Measurements from ENCODE around the gene PSIP1.
"Not testable (repeated sequence)": the region's sequence is repeated elsewhere in the genome, so short reads cannot be mapped to it uniquely, and the experiment has no call there.

Gene PSIP1

GRCh38 chr9:15501179-15501578 lies 9.6 kb downstream of the PSIP1 start:
- DNase-seq, result no peak

- no peak for DNase-seq
Observed at GRCh38 chr9:15499139-15499538, 11.6 kb downstream of the PSIP1 start.

DNA sequence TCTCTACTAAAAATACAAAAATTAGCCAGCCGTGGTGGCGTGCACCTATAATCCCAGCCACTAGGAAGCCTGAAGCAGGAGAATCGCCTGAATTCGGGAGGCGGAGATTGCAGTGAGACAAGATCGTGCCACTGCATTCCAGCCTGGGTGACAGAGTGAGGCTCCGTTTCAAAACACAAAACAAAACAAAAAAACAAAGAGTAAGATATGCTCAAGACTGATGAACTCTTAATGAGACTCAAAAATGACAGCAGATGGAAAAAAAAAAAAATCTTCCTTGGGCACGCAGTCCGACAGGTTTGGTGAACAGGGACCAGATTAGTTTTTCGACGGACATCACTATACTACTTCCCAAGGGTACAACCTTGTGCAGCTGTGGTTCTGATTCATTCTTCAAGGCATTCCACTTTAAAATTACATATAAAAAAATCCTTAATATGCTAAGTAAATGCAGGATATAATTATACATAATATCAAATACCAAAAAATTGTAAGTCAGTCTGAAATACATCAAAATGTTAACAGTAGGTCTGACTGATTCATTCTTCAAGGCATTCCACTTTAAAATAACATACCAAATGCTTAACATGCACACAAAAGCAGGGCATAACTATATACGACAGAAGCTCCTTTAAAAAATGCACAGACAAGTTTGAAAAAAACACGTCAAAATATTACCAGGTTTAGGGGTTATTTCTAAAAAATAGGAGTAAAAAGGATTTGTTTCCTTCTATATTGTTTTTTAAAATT lies 12.3 kb downstream of the PSIP1 start:
- DNase-seq, result no peak

DNA sequence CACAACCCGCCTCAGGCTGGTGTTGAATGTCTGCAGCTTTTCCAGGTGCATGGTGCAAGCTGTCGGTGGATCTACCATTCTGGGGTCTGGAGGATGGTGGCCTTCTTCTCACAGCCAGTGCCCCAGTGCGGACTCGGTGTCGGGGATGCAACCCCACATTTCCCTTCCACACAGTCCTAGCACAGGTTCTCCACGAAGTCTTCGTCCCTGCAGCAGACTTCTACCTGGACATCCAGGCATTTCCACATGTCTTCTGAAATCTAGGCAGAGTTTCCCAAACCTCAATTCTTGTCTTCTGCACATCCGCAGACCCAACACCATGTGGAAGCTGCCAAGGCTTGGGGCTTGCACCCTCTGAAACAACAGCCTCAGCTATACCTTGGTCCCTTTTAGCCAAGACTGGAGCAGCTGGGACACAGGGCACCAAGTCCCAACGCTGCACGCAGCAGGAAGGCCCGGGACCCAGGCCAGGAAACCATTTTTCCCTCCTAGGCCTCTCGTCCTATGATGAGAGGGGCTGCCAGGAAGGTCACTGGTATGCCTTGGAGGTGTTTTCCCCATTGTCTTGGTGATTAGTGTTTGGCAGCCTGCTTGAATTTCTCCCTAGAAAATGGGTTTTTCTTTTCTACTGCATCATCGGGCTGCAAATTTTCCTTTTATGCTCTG lies 18.2 kb downstream of the PSIP1 start:
- no peak for DNase-seq

DNA sequence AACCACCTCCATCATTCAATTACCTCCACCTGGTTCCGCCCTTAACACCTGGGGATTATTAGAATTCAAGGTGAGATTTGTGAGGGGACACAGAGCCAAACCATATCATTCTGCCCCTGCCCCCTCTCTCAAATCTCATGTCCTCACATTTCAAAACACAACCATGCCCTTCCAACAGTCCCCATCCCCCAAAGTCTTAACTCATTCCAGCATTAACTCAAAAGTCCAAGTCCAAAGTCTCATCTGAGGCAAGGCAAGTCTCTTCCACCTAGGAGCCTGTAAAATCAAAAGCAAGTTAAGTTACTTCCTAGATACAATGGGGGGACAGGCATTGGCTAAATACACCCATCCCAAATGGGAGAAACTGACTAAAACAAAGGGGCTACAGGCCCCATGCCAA lies 18.8 kb downstream of the PSIP1 start:
- DNase-seq, result no peak

DNA sequence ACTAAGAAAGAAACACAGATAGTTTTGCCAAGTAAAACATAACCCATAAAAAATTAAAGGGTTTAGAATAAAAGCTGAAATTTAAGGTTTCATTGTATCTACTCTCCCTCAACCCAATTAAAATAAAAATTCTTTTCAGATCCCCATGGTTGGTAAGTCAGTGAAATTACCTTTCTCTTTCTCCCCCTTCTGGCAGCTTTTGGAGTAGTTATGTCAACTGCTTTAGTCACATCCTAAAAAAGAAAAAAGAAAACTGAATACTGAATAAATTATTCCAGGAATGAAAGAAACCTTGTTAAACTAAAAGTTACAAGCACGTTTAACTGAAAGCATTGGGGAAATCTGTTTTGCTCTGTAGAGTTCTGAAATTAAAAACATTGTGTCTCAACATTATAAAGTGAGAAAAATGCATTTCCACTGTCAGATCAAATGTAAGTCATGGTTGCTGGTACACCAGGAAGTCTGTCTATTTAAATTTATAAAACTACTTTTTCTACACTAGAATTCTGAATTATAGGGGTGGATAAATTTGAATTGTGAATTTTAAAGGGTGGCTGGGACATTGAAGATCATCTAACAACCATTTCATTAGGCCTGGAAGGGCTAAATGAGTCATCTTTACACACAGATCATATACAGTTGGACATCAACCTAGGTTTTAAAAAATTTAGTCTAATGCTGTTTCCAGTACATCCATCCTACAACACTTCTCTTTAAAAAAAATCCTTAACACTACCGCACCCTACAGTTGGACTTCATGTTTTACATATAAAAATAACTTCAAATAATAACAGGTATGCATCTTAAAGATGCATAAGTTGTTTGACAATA lies 24.7 kb downstream of the PSIP1 start:
- DNase-seq, result no peak

DNA sequence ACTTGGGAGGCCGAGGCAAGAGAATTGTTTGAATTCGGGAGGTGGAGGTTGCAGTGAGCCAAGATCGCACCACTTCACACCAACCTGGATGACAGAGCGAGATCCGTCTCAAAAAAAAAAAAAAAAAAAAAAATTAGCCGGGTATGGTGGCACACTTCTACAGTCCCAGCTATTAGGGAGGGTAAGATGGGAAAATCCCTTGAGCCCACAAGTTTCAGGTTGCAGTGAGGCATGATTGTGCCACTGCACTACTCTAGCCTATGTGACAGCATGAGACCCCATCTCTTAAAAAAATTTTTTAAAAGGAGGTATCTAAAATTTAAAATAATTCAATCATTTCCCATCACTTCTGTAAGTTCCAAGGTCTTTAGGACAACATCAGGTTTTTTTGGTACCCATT lies 26.0 kb downstream of the PSIP1 start:
- DNase-seq, result no peak

DNA sequence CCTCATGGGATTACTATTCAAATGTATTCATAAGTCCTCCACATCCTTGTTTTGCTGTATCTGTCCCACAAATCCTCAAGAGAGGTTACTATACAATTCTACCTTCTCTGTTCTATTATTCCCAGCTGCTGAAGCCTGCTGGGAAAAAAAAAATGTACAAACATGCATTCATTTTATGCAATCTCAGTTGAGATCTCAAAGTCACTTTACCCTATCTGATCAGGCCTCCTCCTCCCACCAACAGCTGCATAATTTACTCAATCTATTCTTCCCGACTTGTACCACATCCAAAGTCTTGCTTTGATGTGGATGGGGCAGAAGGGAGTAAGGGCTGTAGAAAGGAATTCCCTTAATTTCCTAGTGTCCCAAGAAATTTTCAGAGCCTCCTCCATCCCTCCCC lies 28.6 kb downstream of the PSIP1 start:
- DNase-seq, result no peak

DNA sequence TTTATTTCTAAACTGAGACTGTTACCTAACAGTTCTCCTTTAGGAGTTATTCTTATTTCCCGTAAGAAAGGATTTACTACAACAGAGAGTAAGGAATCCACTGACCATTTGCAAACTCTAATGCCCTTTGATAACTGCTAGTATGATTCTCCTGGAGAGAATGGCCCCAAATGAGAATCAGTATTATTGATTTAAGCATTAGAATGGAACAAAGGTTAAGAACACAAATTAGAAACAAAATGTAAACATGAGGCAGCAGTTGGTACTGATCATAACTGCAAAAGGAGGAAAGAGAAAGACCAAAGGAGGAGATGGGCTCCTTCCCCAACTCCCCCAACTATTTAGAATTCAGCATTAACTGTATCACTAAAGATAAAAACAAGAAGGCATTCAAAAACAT lies 30.7 kb downstream of the PSIP1 start:
- no peak for DNase-seq

- DNase-seq, result no peak
Observed at GRCh38 chr9:15475923-15476536, 34.7 kb downstream of the PSIP1 start.

- DNase-seq, result no peak
Observed at GRCh38 chr9:15469862-15470261, 40.9 kb downstream of the PSIP1 start.

- DNase-seq, result no peak
Observed at GRCh38 chr9:15469406-15469805, 41.4 kb downstream of the PSIP1 start.

DNA sequence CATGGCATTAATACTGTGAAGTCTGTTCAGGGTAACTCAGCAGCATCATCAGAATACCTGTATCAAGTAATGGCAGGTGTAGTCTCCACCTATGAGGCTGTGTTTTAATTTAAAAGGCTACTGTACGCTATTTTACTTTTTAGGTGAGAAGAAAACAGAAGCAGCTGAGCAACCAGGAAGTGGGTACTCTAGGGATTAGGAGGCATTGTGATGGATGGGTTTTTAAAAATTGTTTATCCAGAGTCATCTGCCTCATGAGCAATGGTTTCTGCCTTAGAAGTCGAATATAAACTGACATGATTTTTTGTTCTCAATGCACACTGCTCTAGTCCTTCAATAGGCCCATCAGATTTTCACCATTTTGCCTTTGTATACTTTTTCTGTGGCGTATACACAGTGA lies 42.6 kb downstream of the PSIP1 start:
- no peak for DNase-seq

DNA sequence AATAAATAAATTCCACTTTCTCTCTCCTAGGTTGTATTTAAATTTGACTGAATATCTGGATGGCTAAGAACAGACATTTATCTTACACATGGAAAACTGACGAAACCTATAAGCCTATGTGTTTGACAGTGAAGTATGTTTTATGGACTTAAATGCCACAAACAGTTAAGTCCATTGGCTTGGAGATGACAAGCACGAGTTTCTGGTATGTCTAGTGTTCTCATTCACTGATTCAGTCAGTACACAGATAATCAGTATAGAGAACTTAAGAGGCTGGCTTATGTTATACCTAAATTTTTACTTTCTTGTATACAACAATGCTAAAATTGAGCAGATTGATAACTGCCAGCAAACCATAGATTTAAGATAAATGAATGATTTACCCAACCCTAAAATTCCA lies 49.2 kb downstream of the PSIP1 start:
- DNase-seq, result no peak

- DNase-seq, result no peak
Observed at GRCh38 chr9:15461056-15461455, 49.7 kb downstream of the PSIP1 start.

- DNase-seq, result no peak
Observed at GRCh38 chr9:15453956-15454355, 56.8 kb downstream of the PSIP1 start.

GRCh38 chr9:15444141-15444540 lies 66.6 kb downstream of the PSIP1 start:
- no peak for DNase-seq

GRCh38 chr9:15442264-15442663 lies 68.5 kb downstream of the PSIP1 start:
- not testable (repeated sequence) for DNase-seq

DNA sequence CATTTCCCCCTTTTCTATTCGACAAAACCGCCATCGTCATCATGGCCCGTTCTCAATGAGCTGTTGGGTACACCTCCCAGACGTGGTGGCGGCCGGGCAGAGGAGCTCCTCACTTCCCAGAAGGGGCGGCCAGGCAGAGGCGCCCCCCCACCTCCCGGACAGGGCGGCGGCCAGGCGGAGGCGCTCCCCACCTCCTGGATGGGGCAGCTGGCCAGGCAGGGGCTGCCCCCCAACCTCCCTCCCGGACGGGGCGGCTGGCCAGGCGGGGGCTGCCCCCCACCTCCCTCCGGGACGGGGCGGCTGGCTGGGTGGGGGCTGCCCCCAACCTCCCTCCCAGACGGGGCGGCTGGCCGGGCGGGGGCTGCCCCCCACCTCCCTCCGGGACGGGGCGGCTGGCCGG lies 68.9 kb downstream of the PSIP1 start:
- not testable (repeated sequence) for DNase-seq

GRCh38 chr9:15438891-15439290 lies 71.9 kb downstream of the PSIP1 start:
- no peak for DNase-seq

DNA sequence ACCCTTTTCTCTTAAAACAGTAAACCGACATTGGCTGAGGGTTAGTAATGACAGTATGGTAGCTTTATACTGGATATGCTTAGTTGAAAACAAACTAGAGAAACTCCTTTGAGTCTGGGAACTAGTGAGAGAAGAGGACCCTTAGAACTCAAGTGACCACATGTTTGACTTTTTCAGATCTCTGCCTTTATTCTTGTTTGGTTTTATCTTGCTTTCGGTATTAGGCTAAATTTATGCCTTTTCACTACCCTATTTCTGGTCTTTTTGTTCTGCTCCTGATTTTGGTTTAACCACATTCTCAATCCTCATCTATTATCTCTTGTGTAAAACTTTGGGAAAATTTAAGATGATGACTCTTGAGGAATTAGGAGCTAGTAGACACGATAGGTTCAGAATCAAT lies 77.1 kb downstream of the PSIP1 start:
- DNase-seq, result no peak

GRCh38 chr9:15433191-15433590 lies 77.6 kb downstream of the PSIP1 start:
- DNase-seq, result no peak

All from NCI-H187 treated with DMSO at 0.1 percent for 48 hours (cell line).